ENCODE results near the gene VPS37B.

Gene VPS37B

GRCh38 chr12:122903693-122904034, 7.7 kb upstream of the VPS37B start:
- no peak for DNase-seq (ENCODE audit: extremely low read depth, low read depth)
- no peak for TF ChIP-seq CTCF (IDR thresholded peaks at IDR 0.05; ENCODE audit: low read depth, low read length)

GRCh38 chr12:122902854-122903692, 7.1 kb upstream of the VPS37B start:
- no peak for TF ChIP-seq CTCF (IDR thresholded peaks at IDR 0.05; ENCODE audit: low read depth, low read length)
- DNase-seq (ENCODE audit: extremely low read depth, low read depth) = no peak

GRCh38 chr12:122899887-122900286, 4.0 kb upstream of the VPS37B start:
- no peak for DNase-seq (ENCODE audit: extremely low read depth, low read depth)
- no peak for TF ChIP-seq CTCF (IDR thresholded peaks at IDR 0.05; ENCODE audit: low read depth, low read length)

GRCh38 chr12:122896662-122897061, 738 bp upstream of the VPS37B start:
- TF ChIP-seq CTCF (IDR thresholded peaks at IDR 0.05; ENCODE audit: low read depth, low read length) = no peak
- DNase-seq (ENCODE audit: extremely low read depth, low read depth) = no peak

GRCh38 chr12:122895320-122895703, 612 bp downstream of the VPS37B start:
- TF ChIP-seq CTCF (IDR thresholded peaks at IDR 0.05; ENCODE audit: low read depth, low read length) = no peak
- no peak for DNase-seq (ENCODE audit: extremely low read depth, low read depth)

GRCh38 chr12:122894193-122895121, 1.5 kb downstream of the VPS37B start:
- TF ChIP-seq CTCF (IDR thresholded peaks at IDR 0.05; ENCODE audit: low read depth, low read length) = no peak
- no peak for DNase-seq (ENCODE audit: extremely low read depth, low read depth)

All from AG09319 (cell line).